Bone marrow (tissue), 2 donors: ENCODE data around the gene FAM187B.
A peak's percentile ranks its signal among the peaks of the same experiment; 100 is the strongest.
"Not testable (repeated sequence)": the region's sequence is repeated elsewhere in the genome, so short reads cannot be mapped to it uniquely, and the experiment has no call there.

Source experiments
- DNase-seq, 2 donors: peaks; one replicate each; lab custom pipeline; 2025; lab: John Stamatoyannopoulos, UW

Gene FAM187B

GRCh38 chr19:35236638-35237400, 8.3 kb upstream of the FAM187B start:
- no peak for DNase-seq

DNA sequence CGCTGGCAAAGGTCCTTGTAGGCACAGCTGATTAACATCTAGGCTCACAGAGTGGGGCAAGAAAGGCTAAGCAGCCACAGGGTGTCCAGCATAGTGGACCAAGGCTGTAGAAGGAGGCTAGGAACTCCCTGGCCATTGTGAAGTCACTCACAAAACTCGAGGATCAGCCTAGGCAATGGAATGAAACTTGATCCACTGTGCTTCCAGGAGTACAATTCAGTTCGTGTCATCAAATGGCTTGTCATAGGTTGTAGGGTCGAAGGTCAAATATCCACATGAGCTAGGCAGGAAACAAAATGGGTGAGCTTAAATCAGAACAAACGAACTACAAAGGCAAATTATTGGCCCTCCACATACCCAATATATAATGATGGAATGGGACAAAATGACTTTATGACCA, 4.4 kb upstream of the FAM187B start:
- DNase-seq, result no peak

DNA sequence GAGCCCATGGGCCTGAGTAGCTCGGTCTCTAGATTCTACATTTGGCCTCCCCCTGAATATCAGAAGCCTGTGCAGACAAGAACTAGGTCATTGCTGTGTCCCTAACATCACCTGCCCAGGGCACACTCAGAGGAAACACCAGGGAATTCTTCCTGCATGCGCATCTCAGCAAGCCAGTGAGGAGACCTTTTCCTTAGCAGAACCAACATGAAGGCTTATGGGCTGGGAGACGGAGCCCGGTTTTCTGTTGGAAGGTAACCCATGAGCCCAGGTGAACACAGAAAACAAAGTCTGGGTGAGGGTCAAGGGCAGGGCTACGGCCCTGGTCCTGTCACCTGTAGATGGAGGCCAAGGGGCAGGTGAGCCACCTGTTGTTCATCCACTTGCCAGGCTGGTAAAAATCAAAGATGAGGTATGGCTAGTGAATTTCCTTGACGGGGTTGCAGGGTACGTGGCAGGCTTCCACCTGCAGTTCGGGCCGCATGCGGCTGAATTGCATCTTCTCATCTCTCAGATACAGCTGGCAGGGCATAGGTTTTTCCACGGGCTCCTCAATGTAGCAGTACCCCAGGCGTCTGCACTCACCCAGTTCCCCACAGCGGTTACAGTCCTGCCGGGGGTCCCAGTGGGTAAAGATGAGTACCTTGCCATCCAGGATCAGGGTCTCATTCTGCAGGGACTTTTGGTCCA, 3.6 kb upstream of the FAM187B start:
- no peak for DNase-seq

GRCh38 chr19:35229601-35230000, 1.1 kb upstream of the FAM187B start:
- no peak for DNase-seq

- no peak for DNase-seq
Observed at GRCh38 chr19:35226748-35227147, 1.8 kb downstream of the FAM187B start.

DNA sequence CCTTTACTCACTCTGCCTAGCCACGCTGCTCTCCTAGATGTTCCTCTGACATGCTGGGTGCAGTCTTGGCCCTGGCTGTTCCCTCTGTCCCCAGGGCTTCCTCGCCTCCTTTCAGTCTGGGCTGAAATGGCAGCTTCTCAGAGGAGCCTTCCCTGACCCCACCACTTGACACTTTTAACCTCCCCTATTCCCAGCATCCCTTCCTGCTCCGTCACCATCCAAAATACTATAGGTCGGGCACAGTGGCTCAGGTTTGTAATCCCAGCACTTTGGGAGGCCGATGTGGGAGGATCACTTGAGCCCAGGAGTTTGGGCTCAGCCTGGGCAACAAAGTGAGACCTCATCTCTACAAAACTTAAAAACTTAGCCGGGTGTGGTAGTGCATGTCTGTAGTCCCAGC, 2.6 kb downstream of the FAM187B start:
- no peak for DNase-seq

DNA sequence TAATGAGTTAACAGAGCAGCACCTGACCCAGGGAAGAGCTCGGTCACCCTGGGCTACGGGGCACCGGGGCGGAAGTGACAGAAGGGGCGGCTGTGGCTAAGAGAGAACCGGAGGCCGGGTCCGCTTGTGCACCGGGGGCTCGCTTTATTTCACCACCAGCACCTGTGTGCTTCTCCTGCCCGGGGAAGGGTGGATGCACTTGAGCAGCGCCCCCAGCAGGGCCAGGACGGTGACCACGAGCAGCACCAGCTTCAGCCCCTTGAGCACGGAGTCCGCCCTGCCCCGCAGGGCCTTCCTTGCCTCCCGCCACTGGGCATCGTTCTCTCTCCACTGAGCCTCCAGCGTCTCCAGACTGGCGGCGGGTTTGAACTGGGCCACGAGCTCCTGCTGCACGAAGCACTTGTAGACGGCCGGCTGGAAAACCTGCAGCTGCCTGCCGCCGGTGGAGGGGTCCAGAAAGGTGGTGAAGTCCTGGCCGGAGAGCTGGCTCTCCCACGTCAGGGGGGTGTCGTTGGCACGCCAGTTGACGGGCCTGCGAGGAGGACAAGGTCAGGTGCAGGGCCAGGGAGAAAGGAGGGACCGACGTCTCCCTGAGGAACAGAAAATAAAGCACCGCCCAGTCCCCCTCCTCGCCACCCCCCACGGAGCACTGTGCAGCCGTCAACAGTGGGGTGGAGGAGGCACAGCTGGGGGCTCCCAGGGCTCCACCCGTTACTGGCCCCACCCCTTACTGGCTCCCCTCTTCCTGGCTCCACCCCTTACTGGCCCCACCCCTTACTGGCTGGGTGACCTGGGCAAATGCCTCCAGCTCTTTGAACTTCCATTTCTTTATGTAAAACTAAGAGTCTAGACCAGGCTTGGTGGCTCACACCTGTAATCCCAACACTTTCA, 3.6 kb downstream of the FAM187B start:
- DNase-seq, result no peak

GRCh38 chr19:35223862-35224505, 4.6 kb downstream of the FAM187B start:
- no peak for DNase-seq

DNA sequence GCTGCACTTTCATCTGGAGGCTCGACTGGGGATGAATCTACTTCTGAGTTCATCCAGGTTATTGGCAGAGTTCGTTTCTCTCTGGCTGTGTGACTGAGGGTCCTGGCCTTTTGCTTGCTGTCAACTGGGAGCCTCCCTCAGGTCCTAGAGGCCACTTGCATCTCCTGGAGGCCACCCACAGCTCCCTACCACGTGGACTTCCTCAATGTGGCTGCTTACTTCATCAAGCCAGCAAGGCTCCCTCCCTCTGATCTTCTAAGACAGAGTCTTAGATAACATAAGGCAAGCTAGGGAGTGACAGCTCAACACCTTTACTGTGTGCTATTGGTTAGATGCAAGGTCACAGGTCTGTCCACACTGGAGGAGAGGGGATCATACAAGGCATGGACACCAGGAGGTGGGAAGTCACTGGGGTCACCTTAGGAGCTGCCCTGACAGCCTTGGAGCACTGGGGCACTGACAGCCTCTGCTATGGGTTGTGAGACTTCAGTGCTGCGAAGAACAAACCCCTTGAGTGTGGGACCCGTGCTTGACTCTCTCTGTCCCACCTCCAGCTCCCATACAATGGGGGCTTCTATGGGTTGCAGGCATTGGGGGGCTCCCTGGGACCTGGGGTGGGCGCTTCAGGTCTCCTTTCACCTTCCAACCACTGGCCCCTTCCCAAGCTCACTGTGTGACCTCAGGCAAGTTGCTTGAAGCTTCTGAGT, 5.3 kb downstream of the FAM187B start:
- DNase-seq, result no peak

DNA sequence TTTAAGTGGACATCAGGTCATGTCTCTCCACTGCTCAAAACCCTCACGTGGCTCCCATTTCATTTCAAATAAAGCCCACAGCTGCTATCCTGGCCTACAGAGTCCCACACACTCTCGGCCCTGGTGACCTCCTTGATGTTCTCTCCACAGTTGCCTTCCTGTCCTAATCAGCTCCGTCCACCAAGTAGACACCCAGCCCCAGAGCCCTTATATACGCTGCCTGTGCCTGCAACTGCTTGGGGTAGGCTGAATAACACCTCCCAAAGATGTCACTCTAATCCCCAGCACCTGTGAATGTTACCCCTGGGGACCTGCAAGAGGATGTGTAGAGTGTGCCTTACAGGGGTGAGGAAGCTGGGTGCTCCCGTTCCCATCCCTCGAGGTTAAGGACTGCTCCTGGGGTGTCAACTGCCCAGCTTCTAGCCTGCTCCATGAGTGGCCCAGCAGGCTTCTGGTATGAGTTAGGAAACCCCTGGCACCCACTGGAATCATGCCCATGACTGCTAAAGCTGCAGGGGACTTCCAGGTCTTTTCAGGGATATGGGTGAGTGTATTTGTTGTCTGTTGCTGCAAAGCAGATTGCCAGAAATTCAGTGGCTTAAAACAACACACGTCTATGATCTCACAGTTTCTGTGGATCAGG, 6.0 kb downstream of the FAM187B start:
- DNase-seq, result no peak

- DNase-seq, result not testable (repeated sequence)
Observed at GRCh38 chr19:35220973-35221590, 7.5 kb downstream of the FAM187B start.

- DNase-seq, result no peak
Observed at GRCh38 chr19:35220315-35220921, 8.1 kb downstream of the FAM187B start.

- DNase-seq, result no peak
Observed at GRCh38 chr19:35219008-35219407, 9.5 kb downstream of the FAM187B start.

DNA sequence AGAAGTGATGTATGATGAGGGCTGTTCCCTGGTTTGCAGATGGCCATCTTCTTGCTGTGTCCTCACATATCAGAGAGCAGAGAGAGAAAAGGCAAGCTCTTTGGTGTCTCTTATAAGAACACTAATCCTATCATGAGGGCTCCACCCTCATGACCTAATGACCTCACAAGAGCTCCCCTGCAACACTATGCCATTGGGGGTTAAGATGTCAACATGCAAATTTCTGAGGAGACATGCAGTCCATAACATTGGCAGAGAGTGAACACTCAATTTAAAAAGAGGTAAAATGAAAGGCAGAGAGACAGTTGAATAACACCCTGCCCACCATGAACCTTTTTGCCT, 10.9 kb downstream of the FAM187B start:
- no peak for DNase-seq

DNA sequence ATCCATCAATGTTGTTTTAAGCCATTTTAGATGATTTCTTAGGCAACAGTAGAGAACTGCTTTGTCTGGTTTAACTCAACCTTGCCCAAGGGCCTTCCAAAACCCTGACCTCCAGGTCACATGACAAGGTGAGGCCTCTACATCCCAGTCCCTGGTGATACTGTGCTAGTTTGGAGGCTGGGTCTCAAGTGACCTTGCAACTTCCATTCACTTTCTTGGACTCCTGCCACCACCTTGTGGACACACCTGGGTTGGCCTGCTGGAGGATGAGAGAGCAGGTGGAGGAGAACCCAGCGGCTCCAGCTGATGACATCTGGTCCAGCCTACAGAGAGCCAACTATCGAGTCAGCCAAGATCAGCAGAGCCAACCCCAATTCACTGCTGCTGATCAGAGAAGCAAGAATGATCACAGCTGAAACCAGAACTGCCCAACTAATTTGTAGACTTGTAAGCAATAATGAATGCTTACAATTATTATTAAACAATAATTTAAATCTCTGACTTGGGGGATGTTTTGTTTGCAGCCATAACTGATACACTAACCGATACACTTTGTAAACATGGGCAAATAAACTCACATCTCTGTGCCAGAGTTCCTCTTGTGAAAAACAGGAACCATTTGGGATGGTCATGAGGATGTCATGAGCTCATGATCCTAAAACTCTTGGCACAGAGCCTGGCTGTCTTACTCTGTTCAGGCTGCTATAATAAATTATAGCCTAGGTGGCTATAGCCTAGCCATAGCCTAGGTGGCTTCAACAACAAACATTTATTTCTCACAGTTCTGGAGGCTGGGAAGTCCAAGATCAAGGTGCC, 11.5 kb downstream of the FAM187B start:
- peak in 1 of 2 donors; percentile 76 for DNase-seq

DNA sequence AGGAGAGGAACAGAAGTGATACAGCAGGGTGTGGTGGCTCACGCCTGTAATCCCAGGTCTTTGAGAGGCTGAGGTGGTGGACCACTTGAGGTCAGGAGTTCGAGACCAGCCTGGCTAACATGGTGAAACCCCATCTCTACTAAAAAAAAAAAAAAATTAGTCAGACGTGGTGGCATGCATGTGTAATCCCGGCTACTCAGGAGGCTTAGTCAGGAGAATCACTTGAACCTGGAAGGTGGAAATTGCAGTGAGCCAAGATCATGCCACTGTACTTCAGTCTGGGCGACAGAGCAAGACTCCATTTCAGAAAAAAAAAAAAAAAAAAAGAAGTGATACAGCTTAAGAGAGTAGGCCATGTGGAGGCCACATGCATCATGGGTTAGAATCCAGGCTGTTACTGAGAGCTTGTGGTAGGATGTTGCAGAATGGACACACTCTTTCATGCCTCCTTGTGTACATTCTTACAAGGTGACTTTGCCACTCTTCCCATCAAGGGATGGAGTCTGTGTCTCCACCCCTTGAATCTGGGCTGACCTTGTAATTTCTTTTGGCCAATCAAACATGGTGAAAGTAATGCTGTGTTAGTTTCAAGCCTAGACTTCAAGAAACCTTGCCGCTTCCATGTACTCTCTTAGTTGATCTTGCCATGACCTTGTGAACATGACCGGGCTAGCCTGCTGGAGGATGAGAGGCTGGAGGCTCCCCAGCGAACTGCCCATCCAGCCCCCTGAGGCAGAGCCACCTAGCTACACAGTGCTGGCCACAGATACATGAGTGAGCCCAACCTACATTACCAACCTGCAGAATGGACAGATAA, 12.3 kb downstream of the FAM187B start:
- DNase-seq, result no peak

- DNase-seq, result no peak
Observed at GRCh38 chr19:35214766-35215422, 13.6 kb downstream of the FAM187B start.
